ENCODE results near the gene CXCL3.

CXCL3 gene

DNA sequence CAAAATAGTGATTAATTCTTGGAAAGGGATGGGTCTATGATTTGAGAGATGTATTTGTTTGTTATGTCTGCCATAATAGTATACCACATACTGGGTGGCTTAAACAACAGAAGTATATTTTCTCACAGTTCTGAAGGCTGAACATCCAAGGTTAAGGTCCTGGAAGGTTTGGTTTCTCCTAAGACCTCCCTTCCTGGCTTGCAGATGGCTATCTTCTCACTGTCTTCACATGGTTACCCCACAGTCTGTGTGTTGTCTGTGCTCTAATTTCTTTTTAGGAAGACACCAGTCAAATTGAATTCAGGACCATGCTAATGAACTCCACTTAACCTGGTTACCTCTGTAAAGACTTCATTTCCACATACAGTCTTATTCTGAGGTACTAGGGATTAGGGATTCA lies 34.9 kb upstream of the CXCL3 start:
- Histone ChIP-seq H3K9ac (ENCODE audit: low read depth, low read length) (no peak overlapping the region), H3K4me3 (ENCODE audit: low read depth in 1 of 2, low read length in 2 of 2) (no peak overlapping the region), H3K4me2 (ENCODE audit: insufficient read depth, low read length) (no peak overlapping the region)

DNA sequence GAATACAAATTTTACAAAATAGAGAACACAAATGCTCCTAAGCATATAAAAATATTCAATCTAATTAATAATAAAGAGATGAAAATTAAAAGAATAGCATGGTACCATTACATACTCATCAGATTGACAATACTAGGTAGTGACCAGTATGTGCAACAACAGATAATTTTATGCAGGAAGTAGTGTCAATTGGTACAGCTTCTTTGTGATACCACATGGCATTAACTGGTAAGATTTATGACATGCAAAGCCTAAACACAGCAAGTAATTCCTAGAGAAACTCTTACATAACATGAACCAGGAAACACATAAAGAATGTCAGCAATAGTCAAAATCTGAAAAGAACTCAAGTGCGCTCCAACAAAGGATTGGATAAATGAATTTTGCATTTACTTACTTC lies 34.2 kb upstream of the CXCL3 start:
- no peaks in the 10 kb centered on the region for H3K9me3 ChIP-seq (ENCODE audit: insufficient read depth, low read length, severe bottlenecking)
- no peak overlapping the region for H3K27ac ChIP-seq (ENCODE audit: low read length)
- TF ChIP-seq, protein P1, sequence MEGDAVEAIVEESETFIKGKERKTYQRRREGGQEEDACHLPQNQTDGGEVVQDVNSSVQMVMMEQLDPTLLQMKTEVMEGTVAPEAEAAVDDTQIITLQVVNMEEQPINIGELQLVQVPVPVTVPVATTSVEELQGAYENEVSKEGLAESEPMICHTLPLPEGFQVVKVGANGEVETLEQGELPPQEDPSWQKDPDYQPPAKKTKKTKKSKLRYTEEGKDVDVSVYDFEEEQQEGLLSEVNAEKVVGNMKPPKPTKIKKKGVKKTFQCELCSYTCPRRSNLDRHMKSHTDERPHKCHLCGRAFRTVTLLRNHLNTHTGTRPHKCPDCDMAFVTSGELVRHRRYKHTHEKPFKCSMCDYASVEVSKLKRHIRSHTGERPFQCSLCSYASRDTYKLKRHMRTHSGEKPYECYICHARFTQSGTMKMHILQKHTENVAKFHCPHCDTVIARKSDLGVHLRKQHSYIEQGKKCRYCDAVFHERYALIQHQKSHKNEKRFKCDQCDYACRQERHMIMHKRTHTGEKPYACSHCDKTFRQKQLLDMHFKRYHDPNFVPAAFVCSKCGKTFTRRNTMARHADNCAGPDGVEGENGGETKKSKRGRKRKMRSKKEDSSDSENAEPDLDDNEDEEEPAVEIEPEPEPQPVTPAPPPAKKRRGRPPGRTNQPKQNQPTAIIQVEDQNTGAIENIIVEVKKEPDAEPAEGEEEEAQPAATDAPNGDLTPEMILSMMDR (IDR thresholded peaks at IDR 0.05; ENCODE audit: borderline replicate concordance, extremely low read depth, low read length, poor library complexity, severe bottlenecking), result no peak
- no peak for TF ChIP-seq EZH2 (IDR thresholded peaks at IDR 0.05; ENCODE audit: borderline replicate concordance, low read depth, low read length, severe bottlenecking)
- no peak for DNase-seq
- H3K79me2 ChIP-seq (ENCODE audit: insufficient read depth, low read length), result no peaks in the 10 kb centered on the region
- H3K9ac ChIP-seq (ENCODE audit: low read depth, low read length), result no peak overlapping the region
- no peak overlapping the region for H3K4me3 ChIP-seq (ENCODE audit: low read depth in 1 of 2, low read length in 2 of 2)
- no peaks in the 10 kb centered on the region for H3K27me3 ChIP-seq (ENCODE audit: insufficient read depth, low read length, poor library complexity)
- H2AFZ ChIP-seq (ENCODE audit: low read depth, low read length), result no peak overlapping the region
- no peak overlapping the region for H3K4me2 ChIP-seq (ENCODE audit: insufficient read depth, low read length)
- no peaks in the 10 kb centered on the region for H3K4me1 ChIP-seq (ENCODE audit: insufficient read depth, low read length)
- no peaks in the 10 kb centered on the region for H4K20me1 ChIP-seq (ENCODE audit: insufficient read depth, low read length)
- H3K36me3 ChIP-seq (ENCODE audit: insufficient read depth, low read length), result no peaks in the 10 kb centered on the region
- ATAC-seq (ENCODE audit: insufficient read depth, low read depth), result no peak

More for the DNA sequence above, 34.9 kb upstream of the CXCL3 start:
- H3K4me1 ChIP-seq (ENCODE audit: insufficient read depth, low read length), result no peaks in the 10 kb centered on the region
- no peak for DNase-seq
- TF ChIP-seq EZH2 (IDR thresholded peaks at IDR 0.05; ENCODE audit: borderline replicate concordance, low read depth, low read length, severe bottlenecking), result no peak
- TF ChIP-seq, protein P1 (IDR thresholded peaks at IDR 0.05; ENCODE audit: borderline replicate concordance, extremely low read depth, low read length, poor library complexity, severe bottlenecking), result no peak
- H2AFZ ChIP-seq (ENCODE audit: low read depth, low read length), result no peak overlapping the region
- no peaks in the 10 kb centered on the region for H3K79me2 ChIP-seq (ENCODE audit: insufficient read depth, low read length)
- no peaks in the 10 kb centered on the region for H4K20me1 ChIP-seq (ENCODE audit: insufficient read depth, low read length)
- H3K36me3 ChIP-seq (ENCODE audit: insufficient read depth, low read length), result no peaks in the 10 kb centered on the region
- H3K27ac ChIP-seq (ENCODE audit: low read length), result no peak overlapping the region
- no peaks in the 10 kb centered on the region for H3K27me3 ChIP-seq (ENCODE audit: insufficient read depth, low read length, poor library complexity)
- H3K9me3 ChIP-seq (ENCODE audit: insufficient read depth, low read length, severe bottlenecking), result no peaks in the 10 kb centered on the region
- ATAC-seq (ENCODE audit: insufficient read depth, low read depth), result no peak

DNA sequence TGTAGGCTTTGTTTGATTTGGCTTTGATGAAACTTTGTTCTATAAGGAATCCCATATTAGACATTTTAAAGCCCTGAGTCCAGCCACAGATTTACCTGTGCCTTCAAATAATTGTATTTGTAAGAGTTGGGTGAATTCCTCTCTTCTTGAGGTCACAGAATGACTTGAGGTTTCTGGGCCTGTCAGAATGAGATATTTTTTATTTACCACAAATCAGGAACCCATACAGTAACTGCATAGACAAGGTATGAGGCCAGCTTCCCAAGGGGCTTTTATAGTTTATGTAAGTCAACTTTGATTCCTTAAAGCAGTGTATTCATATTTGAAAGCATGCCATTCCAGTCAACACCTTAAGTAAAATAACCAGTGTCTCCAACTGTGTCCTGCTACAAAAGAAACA lies 29.1 kb upstream of the CXCL3 start:
- Histone ChIP-seq H3K27me3 (ENCODE audit: insufficient read depth, low read length, poor library complexity) (no peaks in the 10 kb centered on the region), H3K79me2 (ENCODE audit: insufficient read depth, low read length) (no peaks in the 10 kb centered on the region)

More for the DNA sequence above, 29.1 kb upstream of the CXCL3 start:
- H3K4me1 ChIP-seq (ENCODE audit: insufficient read depth, low read length), result no peaks in the 10 kb centered on the region
- H4K20me1 ChIP-seq (ENCODE audit: insufficient read depth, low read length), result no peaks in the 10 kb centered on the region
- H3K4me3 ChIP-seq (ENCODE audit: low read depth in 1 of 2, low read length in 2 of 2), result no peak overlapping the region
- no peak overlapping the region for H3K9ac ChIP-seq (ENCODE audit: low read depth, low read length)
- TF ChIP-seq, protein P1 (IDR thresholded peaks at IDR 0.05; ENCODE audit: borderline replicate concordance, extremely low read depth, low read length, poor library complexity, severe bottlenecking), result no peak
- TF ChIP-seq EZH2 (IDR thresholded peaks at IDR 0.05; ENCODE audit: borderline replicate concordance, low read depth, low read length, severe bottlenecking), result no peak
- H3K4me2 ChIP-seq (ENCODE audit: insufficient read depth, low read length), result no peak overlapping the region
- no peaks in the 10 kb centered on the region for H3K36me3 ChIP-seq (ENCODE audit: insufficient read depth, low read length)
- DNase-seq (no peak), ATAC-seq (ENCODE audit: insufficient read depth, low read depth) (no peak)
- H3K27ac ChIP-seq (ENCODE audit: low read length), result no peak overlapping the region
- no peaks in the 10 kb centered on the region for H3K9me3 ChIP-seq (ENCODE audit: insufficient read depth, low read length, severe bottlenecking)
- no peak overlapping the region for H2AFZ ChIP-seq (ENCODE audit: low read depth, low read length)
